ENCODE results near the gene MINDY2.
"Not testable (repeated sequence)": the region's sequence is repeated elsewhere in the genome, so short reads cannot be mapped to it uniquely, and the experiment has no call there.

Gene MINDY2

DNA sequence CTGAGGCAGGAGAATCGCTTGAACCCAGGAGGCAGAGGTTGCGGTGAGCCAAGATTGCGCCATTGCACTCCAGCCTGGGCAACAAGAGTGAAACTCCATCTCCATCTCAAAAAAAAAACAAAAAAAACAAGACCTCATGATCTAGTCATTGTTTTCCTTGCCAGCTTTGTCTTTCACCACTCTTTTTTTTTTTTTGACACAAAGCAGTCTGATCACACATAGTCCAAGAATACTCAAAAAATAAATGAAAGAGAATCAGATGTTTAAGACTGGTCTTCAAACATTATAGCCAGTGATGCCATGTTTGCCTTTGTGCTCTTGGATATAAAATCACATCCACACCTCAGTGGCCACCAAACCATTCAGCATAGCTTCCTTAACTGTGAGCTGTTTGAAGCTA is 15.8 kb upstream of the MINDY2 start:
- no peak for DNase-seq

DNA sequence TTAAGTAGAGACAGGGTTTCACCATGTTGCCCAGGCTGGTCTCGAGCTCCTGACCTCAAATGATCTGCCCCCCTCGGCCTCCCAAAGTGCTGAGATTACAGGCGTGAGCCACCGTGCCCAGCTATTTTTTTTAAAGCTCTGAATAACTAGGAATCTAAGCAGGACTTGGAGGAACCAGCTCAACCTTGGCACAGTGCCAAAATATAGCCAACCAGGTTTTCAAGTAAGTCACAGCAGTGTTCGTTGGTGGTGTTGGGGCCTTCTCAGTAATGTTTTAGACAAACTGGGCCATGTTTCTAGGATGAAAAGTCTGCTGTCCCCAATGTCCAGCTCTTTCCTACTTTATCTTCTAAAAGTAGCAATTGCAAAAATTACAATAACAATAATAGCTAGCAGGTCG is 15.1 kb upstream of the MINDY2 start:
- no peak for DNase-seq

DNA sequence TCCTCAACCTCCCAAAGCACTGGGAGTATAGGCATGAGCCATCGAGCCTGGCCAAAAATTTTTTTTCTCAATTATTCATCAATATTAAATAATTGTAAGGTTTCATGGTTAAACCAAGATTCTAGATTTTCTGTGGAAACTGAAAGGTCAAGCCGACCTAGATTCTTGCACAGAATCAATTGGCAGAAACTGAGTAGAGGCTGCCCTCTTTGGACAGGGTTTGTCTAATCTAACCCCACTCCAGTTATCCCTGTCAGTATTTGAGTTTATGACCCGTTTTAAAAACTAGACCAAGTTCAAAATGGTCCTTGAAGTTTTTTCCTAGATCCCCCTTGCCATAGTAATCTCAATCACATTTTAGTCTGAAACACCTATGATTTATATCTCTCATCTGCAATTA is 13.0 kb upstream of the MINDY2 start:
- peak in 1 of 2 donors; percentile 17 for DNase-seq

DNA sequence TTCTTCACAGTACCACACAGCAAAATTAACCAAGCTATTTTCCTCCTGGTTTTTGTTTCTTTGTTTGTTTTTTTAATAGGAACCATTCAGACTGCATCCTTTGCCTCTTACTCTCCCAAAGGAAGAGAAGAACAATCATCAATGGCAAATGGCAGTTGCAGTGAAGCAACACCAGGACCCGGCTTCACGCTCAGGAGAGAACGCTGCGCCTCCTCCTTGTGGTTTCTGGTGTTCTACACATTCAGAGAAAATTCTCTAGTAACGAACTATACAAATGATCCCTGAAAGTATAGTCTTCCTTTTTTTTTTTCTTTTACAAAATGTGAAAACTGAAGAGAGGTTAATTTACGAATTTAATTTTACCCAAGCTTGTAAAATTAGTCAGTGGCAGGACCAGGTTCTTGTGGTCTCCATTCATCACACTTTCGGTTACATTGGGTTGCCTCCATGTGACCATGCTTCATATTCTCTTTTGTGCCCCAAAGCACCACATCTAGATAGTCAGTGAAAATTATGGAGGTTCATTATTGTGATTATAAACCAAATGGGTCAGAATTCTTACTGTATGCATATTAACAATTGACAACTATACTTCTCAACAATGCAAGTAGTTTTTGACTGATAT is 10.6 kb upstream of the MINDY2 start:
- no peak for DNase-seq

DNA sequence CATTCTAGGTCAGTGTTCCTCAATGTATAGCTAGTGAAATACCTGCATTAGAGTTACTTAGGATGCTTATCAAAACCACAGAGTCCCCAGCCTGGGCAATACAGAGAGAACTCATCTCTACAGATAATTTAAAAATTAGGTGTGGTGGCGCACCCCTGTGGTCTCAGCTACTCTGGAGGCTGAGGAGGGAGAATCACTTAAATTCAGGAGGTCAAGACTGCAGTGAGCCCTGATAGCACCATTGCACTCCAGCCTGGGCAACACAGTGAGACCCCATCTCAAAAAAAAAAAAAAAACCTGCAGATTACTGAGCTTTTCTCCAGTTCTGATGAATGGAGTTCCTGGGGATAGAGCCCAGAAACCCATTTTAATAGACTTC is 10.1 kb upstream of the MINDY2 start:
- DNase-seq = peak; percentile 23 to 42

DNA sequence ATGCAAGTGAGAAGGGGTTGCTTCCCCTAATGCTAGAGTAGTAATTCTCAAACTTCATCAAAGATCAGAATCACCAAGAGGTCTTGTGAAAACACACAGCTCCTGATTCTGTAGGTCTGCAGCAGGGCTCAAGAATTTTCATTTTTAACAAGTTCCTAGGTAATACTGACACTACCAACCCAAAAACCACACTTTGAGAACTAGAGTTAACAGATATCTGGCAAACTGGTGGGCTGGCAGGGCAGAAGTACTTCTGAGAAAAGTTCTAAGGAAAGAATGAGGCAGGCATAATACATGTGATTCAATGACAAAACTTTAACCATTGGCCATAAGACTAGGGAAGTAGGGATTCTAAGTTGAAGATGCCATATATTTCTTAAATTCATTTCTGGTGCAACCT is 8.8 kb upstream of the MINDY2 start:
- DNase-seq = no peak

DNA sequence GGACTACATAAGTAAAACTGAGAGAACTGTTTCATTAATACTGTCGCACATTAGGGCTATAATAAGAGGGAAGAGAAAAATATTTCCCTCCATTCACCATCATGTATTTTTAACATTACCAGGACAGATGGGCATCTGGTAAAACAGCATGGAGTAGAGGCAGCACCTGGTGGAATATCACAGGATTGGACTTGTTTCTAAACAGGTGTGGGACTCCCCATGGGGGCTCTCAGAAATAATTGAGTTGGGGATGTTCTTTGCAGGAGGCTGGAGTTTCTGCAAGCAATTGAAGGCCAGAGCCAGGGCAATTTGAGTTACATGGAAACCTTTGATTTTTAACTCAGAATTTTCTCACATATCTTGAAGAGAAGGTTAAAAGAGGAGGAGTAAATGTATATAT is 8.4 kb upstream of the MINDY2 start:
- no peak for DNase-seq

DNA sequence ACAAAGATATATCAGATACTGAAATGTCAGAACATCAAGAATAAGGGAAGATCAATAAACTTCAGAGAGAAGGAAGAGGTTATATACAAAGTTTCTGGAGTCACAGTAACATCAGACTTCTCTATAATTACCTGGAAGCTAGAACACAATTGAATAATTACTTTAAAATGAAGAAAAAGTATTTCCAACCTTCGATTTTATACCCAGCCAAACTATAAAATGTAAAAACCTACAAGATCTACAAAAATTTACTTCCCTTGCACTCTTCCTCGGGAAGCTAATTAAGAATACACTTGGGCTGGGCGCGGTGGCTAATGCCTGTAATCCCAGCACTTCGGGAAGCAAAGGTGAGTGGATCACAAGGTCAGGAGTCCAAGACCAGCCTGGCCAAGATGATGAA is 6.6 kb upstream of the MINDY2 start:
- DNase-seq = no peak

DNA sequence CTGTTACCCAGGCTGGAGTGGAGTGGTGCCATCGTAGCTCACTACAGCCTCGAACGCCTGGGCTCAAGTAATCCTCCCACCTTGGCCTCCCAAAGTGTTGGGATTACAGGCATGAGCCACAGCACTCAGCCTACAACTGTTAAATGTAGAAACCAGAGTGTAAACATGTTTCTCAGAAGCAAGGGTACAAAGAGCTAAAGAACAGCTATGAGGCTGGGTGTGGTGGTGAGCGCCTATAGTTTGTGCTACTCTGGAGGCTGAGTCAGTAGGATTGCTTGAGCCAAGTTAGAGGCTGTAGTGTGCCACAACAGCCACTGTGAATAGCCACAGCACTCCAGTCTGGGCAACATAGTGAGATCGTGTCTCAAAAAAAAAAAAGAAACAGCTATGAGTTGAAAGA is 4.8 kb upstream of the MINDY2 start:
- DNase-seq = no peak

DNA sequence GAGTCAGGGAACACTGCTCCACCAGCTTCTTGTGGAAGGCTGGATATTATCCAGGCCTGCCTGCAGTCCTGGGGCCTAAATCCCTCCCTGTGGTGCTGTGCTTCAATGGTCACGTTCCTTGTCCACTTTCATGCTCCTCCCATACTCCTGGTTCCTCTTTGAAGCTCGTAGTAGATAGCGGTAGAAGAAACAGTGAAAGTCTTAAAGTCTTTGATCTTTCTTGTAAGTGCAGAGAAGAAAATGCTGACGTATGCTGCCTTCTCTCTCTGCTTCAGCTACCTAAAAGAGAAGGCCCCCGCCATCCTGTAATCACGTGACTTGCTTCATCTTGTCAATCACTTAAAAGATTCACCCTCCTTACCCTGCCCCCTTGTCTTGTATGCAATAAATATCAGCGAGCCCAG is 2.5 kb upstream of the MINDY2 start:
- DNase-seq = not testable (repeated sequence)

DNA sequence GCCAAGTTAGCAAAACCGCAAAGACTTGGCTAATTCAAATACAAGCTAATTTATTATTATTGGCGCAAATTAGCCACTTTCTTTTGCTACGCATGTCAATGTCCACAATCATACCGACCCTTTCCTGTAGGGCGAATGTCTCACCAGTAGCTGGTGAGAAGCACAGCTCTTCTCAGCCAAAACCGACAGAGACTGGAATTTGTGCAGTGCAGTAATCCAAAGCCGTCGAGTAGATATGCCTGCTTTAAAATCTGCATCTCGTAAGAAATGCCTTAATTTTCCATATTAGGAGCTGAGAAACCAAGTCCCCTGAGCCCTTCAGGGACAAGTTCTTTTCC is 614 bp upstream of the MINDY2 start:
- peak; percentile 24 to 49 for DNase-seq

DNA sequence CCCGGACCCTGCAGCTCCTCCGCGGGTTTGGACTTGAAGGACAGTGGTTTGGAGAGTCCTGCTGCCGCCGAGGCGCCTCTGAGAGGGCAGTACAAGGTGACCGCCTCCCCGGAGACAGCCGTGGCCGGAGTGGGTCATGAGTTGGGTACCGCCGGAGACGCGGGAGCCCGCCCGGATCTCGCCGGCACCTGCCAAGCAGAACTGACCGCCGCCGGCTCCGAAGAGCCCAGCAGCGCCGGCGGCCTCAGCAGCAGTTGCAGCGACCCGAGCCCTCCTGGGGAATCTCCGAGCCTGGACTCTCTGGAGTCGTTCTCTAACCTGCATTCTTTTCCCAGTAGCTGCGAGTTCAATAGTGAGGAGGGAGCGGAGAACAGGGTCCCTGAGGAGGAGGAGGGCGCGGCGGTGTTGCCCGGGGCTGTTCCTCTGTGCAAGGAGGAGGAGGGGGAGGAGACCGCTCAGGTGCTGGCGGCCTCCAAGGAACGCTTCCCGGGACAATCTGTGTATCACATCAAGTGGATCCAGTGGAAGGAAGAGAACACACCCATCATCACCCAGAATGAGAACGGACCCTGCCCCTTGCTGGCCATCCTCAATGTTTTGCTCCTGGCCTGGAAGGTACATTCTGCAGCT is 634 bp downstream of the MINDY2 start:
- peak in 1 of 2 donors; percentile 3 for DNase-seq

DNA sequence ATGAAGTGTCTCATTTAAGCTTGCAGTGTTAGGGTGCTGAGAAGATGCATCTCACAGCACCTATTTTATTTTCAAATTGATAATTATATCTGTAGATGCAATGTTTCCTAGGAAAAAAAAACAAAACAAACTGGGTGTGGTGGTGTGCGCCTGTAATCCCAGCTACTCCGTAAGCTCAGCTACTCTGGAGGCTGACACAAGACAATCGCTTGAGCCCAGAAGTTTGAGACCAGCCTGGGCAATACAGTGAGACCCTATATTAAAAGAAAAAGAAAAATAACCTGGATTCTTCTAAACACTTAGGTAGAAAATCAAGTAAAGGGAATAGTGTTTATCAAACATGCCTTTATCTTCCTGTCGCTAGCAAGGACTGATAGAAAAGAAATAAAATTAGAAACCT is 1.9 kb downstream of the MINDY2 start:
- no peak for DNase-seq

DNA sequence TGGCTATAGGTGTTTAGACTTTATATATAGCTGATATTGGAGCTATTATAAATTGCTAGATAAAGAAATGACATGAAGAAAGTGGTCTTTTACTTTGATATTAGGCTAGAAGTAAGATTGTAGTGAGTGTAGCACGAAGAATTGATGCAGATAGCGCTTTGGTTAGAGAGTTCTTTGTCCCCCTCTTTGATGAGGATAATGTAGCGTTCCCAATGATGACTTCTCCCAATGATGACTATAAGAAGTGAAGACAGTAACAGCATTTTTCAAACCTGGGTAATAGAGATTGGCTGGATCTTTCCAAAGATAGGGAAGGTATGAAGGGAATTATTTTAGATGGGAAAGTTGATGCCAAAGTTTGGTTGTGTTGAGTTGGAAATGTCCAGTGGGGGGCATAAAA is 4.3 kb downstream of the MINDY2 start:
- DNase-seq = no peak

DNA sequence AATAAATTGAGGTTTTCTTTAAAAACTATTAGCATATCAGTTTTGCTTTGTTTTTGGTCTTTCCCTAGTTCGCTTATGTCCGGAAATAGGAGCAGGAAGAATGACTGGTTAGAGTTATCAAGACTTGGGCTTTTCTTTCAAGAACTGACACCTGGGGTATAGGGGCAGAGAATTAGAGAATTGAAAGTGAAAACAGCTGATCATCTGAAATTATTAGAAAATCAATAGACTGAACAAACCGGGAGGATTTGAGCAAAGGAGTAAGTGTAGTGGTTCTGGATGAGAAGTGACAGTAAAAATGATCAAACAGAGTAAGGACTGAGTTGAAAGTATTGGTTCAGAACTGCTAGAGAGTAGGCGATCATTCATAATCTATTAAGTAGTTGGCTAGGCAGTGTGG is 6.0 kb downstream of the MINDY2 start:
- DNase-seq = no peak

DNA sequence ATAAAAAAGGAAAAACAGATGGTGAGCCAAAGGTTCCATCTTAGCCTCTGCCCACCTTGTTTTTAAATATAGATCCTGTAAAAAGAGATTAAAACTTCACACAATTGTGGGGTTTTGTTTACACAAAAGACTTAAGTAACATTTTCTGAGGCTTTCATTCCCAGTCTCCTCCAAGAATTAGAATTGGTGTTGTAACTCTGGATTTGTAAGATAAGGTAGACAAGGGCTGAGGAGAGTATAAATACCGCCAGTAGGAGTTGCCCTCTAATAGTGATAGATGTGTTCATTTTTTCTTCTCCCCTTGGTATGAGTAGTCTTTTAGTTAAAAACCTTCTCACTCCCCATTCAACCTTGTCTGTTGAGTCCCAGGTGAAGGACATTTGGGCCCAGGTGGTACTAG is 8.5 kb downstream of the MINDY2 start:
- DNase-seq = no peak

DNA sequence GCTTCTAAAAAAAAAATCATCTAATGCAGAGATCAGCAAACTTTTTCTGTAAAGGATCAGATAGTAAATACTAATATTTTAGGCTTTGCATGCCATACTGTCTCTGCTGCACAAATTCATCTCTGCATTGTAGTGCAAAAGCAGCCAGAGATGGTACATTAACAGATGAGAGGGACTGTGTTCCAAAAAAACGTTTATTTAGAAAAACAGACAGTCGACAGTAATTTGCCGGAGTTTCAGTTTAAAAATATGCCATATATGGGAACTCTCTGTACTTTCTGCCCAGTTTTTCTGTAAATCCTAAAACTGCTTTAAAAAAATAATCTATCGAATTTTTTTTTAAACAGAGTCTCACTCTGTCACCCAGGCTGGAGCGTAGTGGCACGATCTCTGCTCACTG is 14.3 kb downstream of the MINDY2 start:
- no peak for DNase-seq

DNA sequence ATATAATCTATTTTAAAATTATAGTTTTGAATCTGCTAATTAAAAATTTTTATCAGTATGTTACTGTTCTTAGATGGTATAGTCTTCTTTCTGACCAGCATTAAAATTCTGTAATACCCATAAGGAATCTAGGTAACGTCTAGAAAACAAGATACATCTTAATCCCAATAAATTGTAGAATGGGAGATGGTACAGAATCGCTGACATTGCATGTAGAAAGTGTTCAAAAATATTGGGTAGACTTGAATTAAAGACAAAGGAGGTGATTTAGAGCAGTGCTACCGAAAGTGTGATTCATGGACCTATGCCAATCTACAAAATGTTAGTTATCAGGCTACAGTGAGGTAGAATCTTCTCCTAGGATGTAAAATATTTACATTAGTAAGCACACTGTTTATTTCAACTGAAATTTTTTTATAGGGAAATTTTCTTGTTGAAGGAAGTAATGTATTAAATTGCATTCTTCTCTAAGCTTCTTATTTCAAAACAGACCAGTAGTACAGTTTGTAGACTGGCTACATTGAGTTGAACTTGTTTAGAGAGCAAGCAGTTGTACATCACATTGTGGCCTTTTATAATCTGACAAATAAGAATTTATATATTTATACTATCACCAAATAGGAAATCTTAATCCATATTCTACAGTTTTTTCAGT is 17.1 kb downstream of the MINDY2 start:
- DNase-seq = no peak

DNA sequence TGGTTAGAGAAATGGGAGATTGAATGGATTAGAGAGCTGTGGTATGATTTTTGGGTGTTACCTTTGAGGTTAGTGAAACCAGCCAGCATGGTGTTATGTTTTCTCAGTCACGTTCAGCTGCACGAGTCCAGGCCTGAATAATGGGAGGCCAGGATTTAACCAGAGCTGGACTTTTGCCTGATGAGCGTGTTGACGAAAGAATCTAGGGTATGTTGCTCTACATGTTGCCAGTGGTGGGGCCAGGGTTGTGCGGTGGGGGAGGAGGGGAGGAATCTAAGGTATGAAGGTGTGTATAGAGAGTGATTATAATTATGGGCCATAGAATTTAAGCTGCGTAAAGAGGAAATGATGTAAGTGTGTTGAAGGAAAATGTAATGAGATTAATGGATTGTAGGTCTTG is 22.8 kb downstream of the MINDY2 start:
- no peak for DNase-seq

DNA sequence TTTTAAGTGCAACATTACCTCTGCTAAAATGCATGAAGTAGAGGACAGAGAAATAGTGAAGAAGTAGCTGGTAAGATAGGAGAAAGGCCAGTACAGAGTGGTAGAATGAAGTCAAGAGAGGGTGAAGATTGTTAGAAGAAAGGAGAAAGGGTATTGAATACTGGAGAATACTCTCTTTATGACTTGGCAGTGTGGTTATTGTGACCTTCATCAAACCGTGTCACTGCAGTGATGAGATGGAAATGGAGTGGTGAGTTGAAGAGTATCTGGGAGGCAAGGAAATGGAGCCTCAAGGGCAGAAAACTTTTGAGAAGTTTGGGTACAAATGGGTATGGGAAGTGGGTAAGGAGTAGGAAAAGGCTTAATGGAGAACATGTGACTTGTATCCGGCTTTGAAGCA is 24.7 kb downstream of the MINDY2 start:
- no peak for DNase-seq

DNA sequence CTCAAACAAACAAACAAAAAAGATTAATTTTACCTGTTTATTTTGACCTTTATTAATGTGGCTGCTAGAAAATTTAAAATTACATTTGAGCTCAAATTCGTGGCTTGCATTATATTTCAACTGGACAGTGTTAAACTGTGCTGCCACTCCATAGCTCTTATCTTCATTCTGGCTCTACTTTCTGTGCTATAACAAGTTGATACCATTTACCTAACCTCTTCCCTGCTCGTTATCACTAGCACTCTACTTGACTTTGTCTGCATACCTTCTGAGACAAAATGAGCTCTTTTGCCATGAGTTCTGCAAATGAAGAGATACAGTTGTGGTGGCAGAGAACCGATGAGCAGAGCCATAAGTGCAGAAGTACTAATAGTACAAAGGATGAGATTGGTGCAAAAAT is 26.4 kb downstream of the MINDY2 start:
- no peak for DNase-seq

DNA sequence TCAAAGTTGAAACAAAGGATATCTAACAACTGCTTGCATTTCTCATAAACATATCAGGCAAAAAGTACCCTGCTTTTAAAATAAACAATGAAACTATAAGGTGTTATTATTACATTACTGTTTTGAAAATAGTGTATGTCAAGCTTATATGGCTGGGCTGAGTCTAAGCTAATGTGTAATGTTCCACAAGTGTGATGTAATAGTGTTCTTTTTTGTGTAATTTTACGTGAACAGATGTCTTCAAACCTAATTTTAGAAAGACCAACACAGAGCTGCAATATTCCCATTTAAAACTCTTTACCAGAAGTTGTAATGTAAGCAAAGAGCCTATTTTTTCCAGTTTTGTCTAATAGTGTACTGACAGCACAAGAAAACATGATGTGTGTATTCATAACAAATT is 34.0 kb downstream of the MINDY2 start:
- no peak for DNase-seq

DNA sequence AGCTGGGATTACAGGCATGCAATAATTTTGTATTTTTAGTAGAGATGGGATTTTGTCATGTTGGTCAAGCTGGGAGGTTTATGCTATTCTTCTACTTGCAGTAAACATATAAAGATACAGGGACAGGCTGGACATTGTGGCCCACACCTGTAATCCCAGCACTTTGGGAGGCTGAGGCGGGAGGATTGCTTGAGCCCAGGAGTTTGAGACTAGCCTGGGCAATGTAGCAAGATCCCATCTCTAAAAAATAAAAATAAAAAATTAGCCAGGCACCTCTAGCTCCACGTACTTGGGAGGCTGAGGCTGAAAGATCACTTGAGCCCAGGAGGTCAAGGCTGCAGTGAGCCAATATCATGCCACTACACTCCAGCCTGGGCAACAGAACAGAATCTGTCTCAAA is 52.2 kb downstream of the MINDY2 start:
- DNase-seq = not testable (repeated sequence)

DNA sequence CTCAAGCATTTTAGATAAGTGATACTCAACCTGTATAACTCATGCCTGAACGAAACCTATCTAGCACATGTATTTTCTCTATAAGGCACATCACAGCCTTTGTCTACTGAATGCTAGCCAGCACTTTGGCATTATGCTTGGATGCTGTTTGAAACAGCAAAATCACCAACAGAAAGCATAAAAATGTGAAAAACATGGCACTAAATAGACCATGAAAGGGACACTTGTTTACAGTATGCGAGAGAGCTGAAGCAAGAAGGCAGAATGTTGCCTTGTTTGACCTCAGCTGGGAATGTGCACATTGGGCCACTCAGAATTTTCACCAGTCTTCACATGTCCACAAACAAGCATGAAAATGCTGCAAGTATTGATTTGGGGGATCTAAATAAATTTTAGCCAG is 59.5 kb downstream of the MINDY2 start:
- DNase-seq = no peak
